ENCODE data around the gene GATA1. TPM values are rescaled to one million over a fixed set of nuclear protein-coding genes. Genes with fewer than 3 reads are reported as not detected.

The GATA1 gene
- polyA plus RNA-seq, 4 donors = 0.38 to 1.3 (median 0.87) TPM

DNA sequence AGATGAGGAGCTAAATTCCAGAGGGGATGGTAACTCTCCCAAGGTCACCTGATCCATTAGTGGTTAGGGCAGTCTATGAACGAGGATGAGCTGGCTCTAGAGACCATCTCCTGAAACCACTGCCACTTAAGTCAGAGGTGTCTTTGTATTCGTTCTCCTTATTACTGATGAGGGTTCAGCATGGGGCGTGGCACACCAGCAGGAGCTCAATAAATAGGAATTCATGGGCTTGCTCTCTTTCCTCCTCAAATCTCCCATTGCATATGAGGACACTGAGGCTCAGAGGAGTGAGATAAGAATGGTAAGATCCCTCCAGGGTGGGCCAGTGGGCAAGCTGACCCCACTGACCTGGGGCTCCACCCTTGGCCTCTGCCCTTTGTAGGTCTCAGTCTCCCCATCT is 1.7 kb upstream of the GATA1 start:
- no peak for DNase-seq (ENCODE audit: low read depth in 4 of 4, low spot score in 2 of 4)

DNA sequence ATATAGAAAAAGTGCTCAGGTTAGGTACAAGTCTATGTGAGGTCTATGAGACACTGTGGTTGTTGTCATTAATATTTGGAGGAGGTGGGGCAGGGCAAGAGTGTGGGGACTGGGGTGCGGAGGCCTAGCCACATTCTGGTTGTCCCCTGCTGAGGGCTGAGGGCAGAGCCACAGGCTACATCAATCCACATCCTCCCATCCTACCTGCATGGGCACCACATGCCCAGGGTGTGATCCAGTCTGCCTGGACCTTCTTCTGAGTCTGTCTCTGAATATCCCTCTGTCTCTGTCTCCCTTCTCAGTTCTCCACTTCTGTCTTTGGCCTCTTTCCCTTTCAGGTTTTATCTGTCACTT is 1.2 kb upstream of the GATA1 start:
- DNase-seq (ENCODE audit: low read depth in 4 of 4, low spot score in 2 of 4) = no peak

DNA sequence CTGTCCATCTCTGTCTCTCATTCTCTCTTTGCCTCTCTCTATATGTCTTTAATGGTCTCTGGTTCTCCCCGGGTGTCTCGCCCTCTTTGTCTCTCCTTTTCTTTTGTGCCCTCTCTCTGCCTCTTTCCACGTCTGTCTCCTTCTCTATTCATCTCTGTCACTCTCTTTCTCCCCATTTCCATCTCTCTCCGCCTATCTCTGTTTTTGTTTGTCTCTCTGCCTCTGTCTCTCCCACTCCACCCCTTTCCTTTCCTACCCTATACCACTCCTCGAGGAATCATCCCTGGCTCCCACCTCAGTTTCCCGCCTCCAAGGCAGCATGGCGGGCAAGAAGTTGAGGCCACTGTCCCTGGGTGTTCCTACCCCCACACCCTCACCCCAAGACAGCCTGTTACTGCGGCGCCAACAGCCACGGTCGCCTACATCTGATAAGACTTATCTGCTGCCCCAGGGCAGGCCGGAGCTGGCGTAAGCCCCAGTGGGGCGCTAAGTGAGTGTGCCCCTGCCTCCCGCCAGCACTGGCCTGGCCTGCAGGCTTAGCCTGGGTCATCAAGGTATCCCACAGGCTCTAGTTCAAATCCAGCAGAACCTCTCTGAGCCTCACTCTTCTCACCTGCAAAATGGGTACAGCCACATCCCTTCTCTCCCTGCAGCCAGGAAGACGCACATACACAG is 713 bp upstream of the GATA1 start:
- no peak for DNase-seq (ENCODE audit: low read depth in 4 of 4, low spot score in 2 of 4)

DNA sequence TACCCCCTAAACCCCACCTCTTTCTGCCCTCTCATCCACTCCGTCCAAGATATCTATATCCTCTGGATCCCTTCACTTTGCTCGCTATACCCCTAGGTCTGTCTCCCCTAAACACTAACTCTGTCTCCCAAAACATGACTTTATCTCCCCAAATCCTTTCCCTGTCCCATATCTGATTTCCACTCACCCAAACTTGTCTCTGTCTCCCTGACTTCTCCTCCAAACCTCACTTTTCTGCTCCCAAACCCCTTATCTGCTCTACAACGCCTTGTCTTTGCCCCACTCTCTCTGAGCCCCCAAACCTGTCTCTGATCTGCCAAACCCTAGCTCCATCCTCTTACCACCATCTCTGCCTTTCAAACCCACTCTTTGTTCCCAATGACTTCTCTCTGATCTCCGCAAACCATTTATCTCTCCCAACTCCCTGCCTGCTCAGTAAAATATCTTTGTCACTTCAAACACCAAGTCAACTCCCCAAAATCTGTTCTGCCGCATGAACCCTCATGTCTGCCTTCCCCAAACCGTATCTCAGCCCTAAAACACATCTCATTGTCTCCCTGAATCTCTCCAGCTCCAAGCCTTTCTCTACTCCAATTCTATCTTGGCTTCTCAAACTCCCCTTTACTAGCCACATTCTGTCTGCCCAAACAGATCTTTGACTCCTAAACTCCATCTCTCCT is 575 bp downstream of the GATA1 start:
- DNase-seq (ENCODE audit: low read depth in 4 of 4, low spot score in 2 of 4) = no peak

DNA sequence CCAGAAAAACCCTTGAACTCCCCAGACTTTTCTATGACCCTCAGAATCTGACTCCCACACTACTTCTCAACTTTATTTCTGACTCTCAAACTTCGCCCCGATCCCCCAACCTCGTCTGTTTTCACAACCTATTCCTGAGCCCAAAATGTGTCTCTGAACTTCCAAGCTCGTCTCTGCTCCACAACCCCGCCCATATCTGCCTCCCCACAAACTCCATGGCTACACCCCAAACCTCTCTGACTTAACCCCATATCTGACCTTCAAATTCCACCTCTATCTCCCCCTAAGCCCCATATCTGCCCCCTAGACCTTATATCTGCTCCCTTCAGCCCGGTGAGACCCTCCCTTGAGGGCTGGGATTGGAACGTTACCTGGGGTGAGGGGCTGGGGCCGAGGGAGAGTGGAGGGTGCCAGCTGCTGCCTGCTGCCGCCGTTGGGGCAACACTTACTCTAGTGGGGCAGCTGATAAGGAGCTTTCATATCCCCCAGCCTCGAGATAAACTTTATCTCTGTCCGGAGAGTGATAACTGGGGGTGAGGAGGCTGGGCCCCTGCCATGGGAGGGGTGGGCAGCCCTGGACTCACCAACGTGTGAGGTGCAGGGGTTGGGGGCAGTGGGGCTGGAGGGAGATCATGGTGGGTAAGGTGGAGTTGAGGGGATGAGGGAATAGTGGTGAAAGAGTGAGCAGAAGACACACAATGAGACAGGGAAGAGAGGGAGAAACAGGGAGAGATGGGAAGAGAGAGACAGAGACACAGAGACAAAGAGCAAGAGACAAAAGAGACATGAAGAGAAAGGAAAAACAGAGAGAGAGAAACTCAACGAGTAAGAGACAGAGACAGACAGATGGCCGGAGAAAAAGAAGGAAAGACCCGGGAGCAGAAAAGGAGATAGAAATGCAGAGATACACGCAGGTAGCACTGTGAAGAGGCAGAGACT is 1.4 kb downstream of the GATA1 start:
- no peak for DNase-seq (ENCODE audit: low read depth in 4 of 4, low spot score in 2 of 4)

DNA sequence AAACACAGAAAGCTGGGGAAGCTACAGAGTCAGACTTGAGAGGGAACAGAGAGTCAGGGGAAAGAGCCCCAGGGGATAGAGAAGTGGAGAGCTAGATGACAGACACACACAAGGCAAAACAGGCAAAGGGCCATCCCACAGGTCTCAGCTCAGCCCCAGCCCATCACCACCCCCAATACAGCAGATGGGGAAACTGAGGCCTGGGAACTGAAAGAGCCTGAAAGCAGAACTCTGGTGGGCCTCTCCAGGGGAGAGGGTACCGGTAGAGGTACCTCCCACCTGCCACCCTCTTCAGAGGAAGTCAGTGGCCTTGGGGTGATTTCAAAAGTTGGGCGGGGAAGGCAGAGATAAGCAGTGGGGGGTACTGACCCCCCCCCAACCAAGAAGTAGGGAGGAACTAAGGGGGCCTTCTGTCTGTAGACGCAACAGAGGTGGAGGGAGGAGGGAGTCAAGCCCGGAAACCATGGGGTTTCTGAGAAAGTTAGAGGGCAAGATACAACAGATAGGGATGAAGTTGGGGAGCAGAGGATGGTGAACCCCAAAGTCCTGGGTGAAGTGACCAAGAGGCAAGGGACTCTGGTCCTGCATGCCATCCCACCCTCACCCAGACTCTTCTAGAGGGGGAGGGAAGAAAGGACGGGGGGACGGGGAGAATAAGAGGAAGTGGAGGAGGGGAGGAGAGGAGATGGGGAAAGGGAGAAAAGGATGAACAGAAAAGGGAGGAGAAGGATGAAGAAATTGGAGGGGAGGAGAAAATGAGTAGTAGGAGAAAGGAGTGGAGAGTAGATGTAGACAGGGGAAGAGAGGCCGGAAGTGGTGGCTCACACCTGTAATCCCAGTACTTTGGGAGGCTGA is 3.2 kb downstream of the GATA1 start:
- no peak for DNase-seq (ENCODE audit: low read depth in 4 of 4, low spot score in 2 of 4)

DNA sequence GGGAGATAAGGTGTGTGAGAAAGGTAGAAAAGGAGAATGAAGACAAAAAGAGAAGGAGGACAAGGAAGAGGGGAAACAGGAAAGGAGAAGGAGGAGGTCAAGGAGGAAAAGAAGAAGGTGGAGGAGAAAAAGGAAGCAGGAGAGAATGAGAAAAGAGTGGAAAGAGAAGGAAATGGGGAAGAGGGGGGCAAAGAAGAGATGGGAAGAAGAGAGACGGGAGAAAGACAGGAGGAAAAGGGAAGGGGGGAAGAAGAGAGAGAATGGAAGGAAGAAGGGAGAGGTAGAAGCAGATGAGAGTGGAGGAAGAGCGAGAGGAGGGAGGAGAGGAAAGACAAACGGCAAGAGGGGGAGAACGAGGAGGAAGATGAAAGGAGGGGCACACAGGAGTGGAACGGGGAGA is 4.1 kb downstream of the GATA1 start:
- no peak for DNase-seq (ENCODE audit: low read depth in 4 of 4, low spot score in 2 of 4)

DNA sequence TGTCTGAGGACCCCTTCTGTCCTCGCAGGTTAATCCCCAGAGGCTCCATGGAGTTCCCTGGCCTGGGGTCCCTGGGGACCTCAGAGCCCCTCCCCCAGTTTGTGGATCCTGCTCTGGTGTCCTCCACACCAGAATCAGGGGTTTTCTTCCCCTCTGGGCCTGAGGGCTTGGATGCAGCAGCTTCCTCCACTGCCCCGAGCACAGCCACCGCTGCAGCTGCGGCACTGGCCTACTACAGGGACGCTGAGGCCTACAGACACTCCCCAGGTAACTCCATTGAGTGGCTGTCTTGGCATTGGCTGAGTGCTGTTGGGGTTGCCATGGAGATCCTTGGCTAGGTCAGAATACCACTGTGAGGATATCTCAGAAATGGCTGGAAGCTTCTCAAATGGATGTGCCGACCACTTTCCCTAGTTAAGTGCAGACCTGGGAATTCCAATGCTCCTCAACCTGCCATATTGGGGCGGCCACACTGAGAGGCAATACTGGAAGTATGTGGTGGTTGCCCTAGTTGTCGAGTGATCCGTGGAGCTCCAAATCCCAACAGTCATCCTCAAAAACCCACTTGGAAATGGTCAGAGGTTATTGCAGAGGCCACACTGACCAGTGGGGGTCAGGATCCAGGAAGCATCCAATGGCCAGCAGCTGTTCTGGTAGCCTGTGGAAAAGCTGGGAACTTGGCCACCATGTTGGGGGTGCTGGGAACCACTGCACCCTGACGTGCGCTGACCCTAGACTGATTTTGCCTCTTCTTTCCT is 4.9 kb downstream of the GATA1 start:
- no peak for DNase-seq (ENCODE audit: low read depth in 4 of 4, low spot score in 2 of 4)

DNA sequence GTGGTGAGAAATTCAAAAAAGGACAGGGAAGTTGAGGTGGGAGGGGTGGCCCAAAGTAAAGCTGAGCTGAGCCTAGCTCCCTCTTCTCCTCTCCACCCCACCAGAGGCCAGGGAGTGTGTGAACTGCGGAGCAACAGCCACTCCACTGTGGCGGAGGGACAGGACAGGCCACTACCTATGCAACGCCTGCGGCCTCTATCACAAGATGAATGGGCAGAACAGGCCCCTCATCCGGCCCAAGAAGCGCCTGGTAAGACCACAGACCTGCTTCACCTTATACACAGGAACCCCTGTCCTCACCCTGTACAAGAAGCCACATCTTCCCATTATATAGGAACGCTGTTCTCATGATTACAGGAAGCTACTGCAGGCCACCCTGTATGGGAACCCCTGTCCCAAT is 5.8 kb downstream of the GATA1 start:
- no peak for DNase-seq (ENCODE audit: low read depth in 4 of 4, low spot score in 2 of 4)

DNA sequence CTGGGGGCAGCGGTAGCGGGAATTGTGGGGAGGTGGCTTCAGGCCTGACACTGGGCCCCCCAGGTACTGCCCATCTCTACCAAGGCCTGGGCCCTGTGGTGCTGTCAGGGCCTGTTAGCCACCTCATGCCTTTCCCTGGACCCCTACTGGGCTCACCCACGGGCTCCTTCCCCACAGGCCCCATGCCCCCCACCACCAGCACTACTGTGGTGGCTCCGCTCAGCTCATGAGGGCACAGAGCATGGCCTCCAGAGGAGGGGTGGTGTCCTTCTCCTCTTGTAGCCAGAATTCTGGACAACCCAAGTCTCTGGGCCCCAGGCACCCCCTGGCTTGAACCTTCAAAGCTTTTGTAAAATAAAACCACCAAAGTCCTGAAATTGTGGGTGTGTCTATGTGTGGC is 7.5 kb downstream of the GATA1 start:
- DNase-seq (ENCODE audit: low read depth in 4 of 4, low spot score in 2 of 4) = no peak

DNA sequence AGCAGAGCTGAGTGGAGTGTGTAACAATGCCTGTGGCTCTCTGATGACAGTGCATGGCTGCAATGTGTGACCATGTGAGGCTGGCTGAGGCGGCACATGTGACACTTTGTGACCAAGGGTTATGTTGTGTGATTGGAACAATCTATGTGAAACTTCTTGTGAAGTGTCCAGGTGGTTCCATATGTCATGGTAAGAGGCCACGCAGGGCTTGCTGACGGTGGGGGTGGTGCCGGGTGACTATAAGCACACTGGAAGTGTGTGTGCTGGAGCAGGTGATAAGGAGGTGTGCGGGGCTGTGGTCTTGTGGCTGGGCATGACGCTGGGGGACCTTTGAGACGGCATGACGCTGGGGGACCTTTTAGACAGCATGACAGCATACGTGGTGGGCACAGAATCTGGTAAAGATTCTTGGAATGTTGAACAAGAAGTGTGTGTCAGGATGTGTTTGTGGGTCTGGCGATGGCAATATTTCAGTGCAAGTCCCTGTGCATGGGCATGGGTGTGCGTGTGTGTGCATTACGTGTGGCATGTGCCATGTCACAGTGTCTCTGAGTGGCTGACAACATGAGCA is 8.0 kb downstream of the GATA1 start:
- no peak for DNase-seq (ENCODE audit: low read depth in 4 of 4, low spot score in 2 of 4)

DNA sequence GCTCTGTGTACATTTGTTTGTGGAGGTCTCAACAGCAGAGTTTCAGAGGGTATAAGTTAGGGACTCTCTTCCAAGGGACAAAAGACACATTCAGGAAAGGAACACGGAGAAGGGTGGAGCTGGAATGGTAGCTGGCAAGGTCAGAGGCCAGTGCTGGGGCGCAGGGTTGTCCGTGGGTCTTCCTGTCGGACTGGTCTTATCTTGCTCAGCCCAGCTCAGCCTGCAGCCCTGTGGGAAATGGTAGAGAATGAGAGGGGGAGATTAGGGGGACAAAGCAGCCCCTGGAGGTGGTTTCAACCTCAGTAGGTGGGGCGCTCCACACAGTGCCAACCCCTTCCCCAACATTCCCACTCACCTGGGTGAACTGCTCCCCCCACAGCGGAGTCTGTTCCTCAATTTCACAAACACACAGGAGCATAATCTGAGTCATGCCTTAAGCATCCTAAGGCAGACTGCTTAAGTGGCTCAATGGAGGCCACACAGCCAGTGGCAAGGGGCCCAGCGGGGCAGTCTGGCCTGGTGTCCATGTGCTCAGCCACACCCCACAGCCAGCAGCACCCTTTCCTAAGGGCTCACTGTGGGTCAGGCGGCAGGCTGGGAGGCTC is 8.6 kb downstream of the GATA1 start:
- DNase-seq (ENCODE audit: low read depth in 4 of 4, low spot score in 2 of 4) = no peak

DNA sequence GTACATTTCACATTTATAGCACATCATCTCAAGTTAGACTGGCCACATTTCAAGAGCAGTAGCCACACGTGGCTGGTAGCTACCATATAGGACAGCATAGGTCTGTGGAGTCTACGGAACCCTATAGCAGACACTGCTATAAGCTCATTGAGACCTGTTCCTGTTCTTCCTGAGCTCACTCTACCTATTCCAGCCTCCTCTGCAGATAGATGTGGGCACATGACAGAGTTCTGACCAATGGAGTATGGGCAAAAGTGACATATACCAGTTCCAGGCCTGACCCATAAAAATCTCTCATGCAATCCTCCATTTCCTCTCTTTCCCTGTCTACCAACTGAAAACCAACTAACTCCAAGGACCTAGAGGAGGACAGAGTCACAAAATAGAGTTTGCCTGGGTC is 11.9 kb downstream of the GATA1 start:
- no peak for DNase-seq (ENCODE audit: low read depth in 4 of 4, low spot score in 2 of 4)

DNA sequence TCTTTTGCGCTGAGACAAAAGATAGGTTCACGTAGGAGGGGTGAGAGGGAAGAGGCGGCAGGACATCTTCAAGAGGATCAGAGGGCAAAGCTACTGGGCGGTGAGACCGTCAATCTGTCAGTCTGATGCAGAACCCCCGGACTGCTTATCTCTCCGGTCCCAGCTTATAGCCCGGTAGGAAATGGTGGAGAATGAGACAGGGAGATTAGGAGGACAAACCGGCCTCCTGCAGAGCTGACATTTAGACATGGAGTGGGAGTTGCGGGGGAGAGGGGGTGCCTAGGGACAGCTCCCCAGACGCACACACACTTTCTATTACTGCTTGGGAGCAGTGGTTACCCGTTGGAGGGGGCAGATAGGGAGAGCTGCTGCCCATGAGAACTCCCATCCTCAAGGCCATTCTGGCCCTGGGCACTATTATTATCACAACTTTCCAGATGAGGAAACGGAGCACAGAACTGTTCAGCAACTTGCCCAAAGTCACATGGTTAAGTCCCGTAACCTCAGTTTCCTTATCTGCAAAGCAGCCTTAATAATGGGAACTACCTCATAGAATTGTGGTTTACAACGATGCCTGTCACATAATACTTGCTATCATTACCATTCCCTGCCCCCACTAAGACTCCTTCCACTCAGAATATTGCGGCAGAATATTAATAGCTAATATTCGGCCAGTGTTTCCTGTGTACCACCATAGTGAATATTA is 14.3 kb downstream of the GATA1 start:
- no peak for DNase-seq (ENCODE audit: low read depth in 4 of 4, low spot score in 2 of 4)

DNA sequence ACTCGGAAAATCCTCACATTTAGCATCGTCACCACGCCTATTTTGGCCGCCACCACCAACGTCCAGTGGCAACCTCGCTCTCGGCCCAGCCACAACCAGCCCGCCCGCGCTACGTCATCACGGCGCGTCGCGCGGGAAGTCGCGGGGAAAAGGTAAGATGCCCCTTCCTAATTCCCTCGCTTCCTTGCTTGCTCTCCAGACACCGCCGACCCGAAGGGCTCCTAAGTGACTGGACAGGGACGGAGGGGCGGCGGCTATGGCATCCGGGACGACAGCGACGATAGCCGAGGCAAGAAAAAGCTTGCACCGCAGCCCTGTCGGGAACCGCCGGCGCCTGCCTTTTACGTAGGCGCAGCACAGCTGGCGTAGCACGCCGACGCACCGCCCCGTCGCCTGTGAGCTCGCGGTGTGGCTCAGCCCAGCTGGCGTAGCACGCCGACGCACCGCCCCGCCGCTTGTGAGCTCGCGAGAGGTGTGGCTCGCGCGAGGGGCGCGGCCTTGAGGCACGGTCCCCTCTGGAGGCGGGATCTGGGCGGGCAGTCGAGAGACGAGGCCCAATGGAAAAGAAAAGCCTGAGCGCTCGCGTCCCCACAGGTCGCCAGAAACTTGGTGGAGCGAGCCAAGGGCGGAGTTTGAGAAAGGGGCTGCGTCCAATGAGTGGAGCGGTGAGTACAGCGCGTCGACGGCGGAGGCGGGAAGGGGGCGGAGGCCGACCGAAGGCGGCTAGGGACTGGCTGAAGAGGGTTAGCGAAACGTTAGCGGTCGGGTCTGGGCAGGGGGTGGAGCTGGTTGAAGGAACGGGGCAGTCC is 15.1 kb downstream of the GATA1 start, which contains the start of gene HDAC6:
Gene HDAC6 (plus strand): TSS at position 788 of the 809 bp plus-strand sequence. CDS start 626 bp downstream, outside the sequence.
- peak; percentile 82 to 95 (median 91) for DNase-seq (ENCODE audit: low read depth in 4 of 4, low spot score in 2 of 4)

DNA sequence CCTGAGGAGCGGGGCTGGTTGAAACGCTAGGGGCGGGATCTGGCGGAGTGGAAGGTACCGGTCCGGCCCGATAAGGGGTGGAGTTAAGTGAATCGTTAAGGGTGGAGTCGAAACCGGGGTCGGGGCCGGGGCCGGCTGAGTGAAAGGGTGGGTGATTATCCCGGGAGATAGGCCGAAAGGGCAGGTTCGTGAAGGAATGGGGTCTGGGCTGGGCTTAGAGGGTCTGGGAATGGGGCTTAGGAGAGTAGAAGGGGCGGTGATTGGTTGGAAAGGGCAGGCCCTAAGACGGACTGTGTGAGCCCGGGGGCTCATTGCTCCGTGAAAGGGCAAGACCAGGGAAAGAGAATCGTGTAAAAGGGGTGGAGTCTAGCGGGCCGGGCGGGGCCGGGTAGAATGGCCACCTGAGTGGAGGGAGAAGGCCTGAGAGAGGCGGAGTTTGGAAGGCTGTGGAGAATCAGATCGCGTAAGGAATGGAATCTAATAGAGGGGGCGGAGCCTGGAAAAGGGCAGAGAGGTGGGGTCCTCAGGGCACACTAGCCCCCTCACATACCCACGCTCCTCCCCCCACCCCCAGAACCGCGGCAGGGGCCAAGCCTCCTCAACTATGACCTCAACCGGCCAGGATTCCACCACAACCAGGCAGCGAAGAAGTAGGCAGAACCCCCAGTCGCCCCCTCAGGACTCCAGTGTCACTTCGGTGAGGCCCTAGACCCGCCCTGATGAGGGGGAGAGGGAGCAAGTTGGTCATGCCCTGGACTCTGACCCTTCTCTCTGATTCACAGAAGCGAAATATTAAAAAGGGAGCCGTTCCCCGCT is 15.9 kb downstream of the GATA1 start:
- peak; percentile 43 to 69 (median 55) for DNase-seq (ENCODE audit: low read depth in 4 of 4, low spot score in 2 of 4)

DNA sequence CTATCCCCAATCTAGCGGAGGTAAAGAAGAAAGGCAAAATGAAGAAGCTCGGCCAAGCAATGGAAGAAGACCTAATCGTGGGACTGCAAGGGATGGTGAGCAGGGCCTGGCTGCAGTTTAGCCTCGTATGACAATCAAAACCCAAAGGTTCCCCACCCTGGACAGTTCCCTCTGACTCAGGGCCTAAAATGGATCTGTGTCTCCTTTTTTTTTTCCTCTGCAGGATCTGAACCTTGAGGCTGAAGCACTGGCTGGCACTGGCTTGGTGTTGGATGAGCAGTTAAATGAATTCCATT is 16.5 kb downstream of the GATA1 start:
- no peak for DNase-seq (ENCODE audit: low read depth in 4 of 4, low spot score in 2 of 4)
